HEK293T (cell line): ENCODE measurements around the gene SLC9C2.
"Not testable (repeated sequence)": the region's sequence is repeated elsewhere in the genome, so short reads cannot be mapped to it uniquely, and the experiment has no call there.

Experiments
- CTCF ChIA-PET: fragments of 350-600 bp; formaldehyde crosslinking; extraction: SDS; loops from one replicate; lab custom pipeline; 2021; ENCODE audit warnings: antibody characterized with exemption, inconsistent platforms; lab: Yijun Ruan, JAX
- POLR2A ChIA-PET: fragments of 350-600 bp; formaldehyde crosslinking; extraction: SDS; loops from one replicate; lab custom pipeline; 2020; ENCODE audit warnings: antibody characterized with exemption, inconsistent platforms; lab: Yijun Ruan, JAX
- DNase-seq: peaks from one replicate; pipeline ENCODE4 v3.0.0; 2012; ENCODE audit warnings: mixed read lengths; ENCODE audit errors: extremely low spot score
- ARNT ChIP-seq: fragments of 450-650 bp; IDR thresholded peaks from 2 replicates; pipeline ENCODE4 v1.6.1; 2017; ENCODE audit warnings: mild to moderate bottlenecking
- BHLHE40 ChIP-seq: fragments of 450-650 bp; IDR thresholded peaks from 2 replicates; pipeline ENCODE4 v1.6.1; 2016; ENCODE audit warnings: mild to moderate bottlenecking, moderate library complexity, borderline replicate concordance
- ELF4 ChIP-seq: fragments of 450-650 bp; IDR thresholded peaks from 2 replicates; pipeline ENCODE4 v1.6.1; 2017; ENCODE audit warnings: antibody characterized with exemption
- FOXA1 ChIP-seq: fragments of 450-650 bp; IDR thresholded peaks from 2 replicates; pipeline ENCODE4 v1.6.1; 2016; ENCODE audit warnings: mild to moderate bottlenecking
- FOXK2 ChIP-seq: fragments of 450-650 bp; IDR thresholded peaks from 2 replicates; pipeline ENCODE4 v1.6.1; 2016; ENCODE audit warnings: mild to moderate bottlenecking
- FOXM1 ChIP-seq: fragments of 450-650 bp; IDR thresholded peaks from 2 replicates; pipeline ENCODE4 v1.6.1; 2017; ENCODE audit warnings: mild to moderate bottlenecking, borderline replicate concordance
- HDGF ChIP-seq: fragments of 450-650 bp; IDR thresholded peaks from 2 replicates; pipeline ENCODE4 v1.6.1; 2017; ENCODE audit warnings: antibody characterized with exemption, borderline replicate concordance
- L3MBTL2 ChIP-seq: fragments of 450-650 bp; conservative IDR thresholded peaks from 2 replicates; pipeline ENCODE4 v1.6.1; 2016; ENCODE audit warnings: mild to moderate bottlenecking
- LEF1 ChIP-seq: fragments of 450-650 bp; IDR thresholded peaks from 2 replicates; pipeline ENCODE4 v1.6.1; 2017; ENCODE audit warnings: mild to moderate bottlenecking, borderline replicate concordance
- NFRKB ChIP-seq: fragments of 450-650 bp; IDR thresholded peaks from 2 replicates; pipeline ENCODE4 v1.6.1; 2016; ENCODE audit warnings: mild to moderate bottlenecking, moderate library complexity
- SP1 ChIP-seq: fragments of 450-650 bp; IDR thresholded peaks from 2 replicates; pipeline ENCODE4 v1.6.1; 2017
- TARDBP ChIP-seq: fragments of 450-650 bp; IDR thresholded peaks from 2 replicates; pipeline ENCODE4 v1.6.1; 2016
- ZNF384 ChIP-seq: fragments of 450-650 bp; IDR thresholded peaks from 2 replicates; pipeline ENCODE4 v1.6.1; 2016
- TF ChIP-seq, protein P1 (sequence below): fragments of 450-650 bp; IDR thresholded peaks from 2 replicates; pipeline ENCODE4 v1.6.1; 2016

Gene SLC9C2

DNA sequence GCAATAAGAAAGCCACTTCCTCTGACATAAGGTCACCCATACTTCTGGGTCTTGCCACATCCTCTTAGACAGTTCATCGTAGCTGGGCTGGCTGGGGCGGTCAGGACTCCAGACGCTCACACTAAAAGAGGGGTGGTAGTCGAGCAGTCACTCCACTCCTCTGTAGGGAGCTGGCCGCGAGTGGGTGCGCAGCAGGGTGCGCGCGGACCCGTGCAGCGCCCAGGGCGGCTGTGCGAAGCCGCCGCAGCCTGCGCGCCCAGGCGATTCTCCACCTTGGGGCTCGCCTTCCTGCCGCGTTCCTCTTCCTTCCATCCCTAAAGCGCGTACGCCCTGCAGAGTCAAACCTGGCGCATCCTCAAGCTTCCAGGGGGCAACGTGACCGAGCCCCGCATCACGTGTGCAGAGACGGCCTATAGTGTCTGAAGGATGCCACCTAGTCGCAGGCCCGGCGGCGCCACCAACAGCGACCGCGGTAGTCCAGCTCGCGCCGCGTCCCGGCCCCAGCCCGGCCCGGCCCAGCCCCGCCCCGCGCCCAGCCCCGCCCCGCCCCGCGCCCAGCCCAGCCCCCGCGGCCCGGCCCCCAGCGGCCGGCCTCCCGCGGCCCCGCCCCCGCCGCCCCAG lies 126.1 kb downstream of the SLC9C2 start:
- CTCF ChIA-PET, result interaction anchor here (0.7 to 1.0 kb wide), 3 partner anchors 9 to 622 kb away, joined by 3 to 4 read pairs (median 3); no protein-coding TSS in a partner anchor
- POLR2A ChIA-PET, result interaction anchor here (1.0 to 2.4 kb wide), 7 partner anchors 9 to 347 kb away, joined by 3 to 8 read pairs (median 4); partner anchors contain the start of genes DARS2 and KLHL20
- TF ChIP-seq HDGF (no peak), L3MBTL2 (peak; percentile 64; the same call in 1 of the 2 replicates)
- peak; percentile 95 for DNase-seq

GRCh38 chr1:173476197-173476664 lies 126.6 kb downstream of the SLC9C2 start:
- CTCF ChIA-PET, result interaction anchor here (0.7 to 1.0 kb wide), 2 partner anchors 9 to 623 kb away, joined by 3 read pairs; no protein-coding TSS in a partner anchor
- POLR2A ChIA-PET, result interaction anchor here (1.0 to 2.4 kb wide), 6 partner anchors 9 to 348 kb away, joined by 3 to 8 read pairs (median 4); partner anchors contain the start of genes DARS2 and KLHL20
- no peak for TF ChIP-seq ELF4
- no peak for TF ChIP-seq FOXA1
- TF ChIP-seq FOXM1, result no peak
- TF ChIP-seq TARDBP, result no peak
- TF ChIP-seq L3MBTL2, result no peak
- no peak for TF ChIP-seq HDGF
- no peak for TF ChIP-seq ARNT
- DNase-seq, result no peak

DNA sequence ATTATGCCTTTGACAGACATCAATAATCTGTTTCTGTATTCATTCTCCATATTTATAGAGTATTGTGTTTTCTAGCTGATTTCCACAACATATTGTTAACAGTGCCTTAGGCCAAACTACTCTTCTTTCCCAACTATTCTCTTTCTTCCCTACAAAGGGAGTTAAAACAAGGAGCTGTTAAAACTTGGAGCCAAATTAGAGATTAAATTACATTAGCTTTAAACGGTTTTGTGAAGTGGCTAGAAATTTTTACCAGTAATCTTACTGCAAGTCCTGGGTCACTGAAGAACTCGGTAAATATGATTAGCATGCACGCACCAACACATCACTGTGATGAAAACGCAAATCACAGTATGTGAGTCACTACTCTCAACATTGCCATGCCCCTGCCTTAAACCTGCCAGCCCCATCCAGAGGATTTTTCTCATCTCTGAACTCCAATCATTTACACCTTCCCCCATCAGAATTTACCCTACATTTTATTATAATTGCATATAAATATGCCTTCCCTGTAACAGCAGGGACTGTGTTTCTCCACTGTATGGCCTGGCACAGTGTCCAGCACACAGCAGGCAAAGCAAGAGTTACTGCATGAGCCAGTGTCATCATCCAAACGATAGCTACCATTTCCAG lies 127.2 kb downstream of the SLC9C2 start:
- TF ChIP-seq L3MBTL2 (no peak), FOXM1 (no peak), LEF1 (no peak), BHLHE40 (no peak), SP1 (no peak), FOXA1 (no peak), FOXK2 (no peak), ARNT (no peak), ZNF384 (no peak), TARDBP (no peak), HDGF (no peak)
- TF ChIP-seq, protein P1, sequence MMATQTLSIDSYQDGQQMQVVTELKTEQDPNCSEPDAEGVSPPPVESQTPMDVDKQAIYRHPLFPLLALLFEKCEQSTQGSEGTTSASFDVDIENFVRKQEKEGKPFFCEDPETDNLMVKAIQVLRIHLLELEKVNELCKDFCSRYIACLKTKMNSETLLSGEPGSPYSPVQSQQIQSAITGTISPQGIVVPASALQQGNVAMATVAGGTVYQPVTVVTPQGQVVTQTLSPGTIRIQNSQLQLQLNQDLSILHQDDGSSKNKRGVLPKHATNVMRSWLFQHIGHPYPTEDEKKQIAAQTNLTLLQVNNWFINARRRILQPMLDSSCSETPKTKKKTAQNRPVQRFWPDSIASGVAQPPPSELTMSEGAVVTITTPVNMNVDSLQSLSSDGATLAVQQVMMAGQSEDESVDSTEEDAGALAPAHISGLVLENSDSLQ, result no peak
- ChIA-PET CTCF (interaction anchor here (1.0 kb wide), 1 partner anchor 10 kb away, joined by 3 read pairs; no protein-coding TSS in a partner anchor), POLR2A (interaction anchor here (1.0 to 2.4 kb wide), 4 partner anchors 8 to 348 kb away, joined by 3 to 8 read pairs (median 6); partner anchors contain the start of genes DARS2 and KLHL20)

DNA sequence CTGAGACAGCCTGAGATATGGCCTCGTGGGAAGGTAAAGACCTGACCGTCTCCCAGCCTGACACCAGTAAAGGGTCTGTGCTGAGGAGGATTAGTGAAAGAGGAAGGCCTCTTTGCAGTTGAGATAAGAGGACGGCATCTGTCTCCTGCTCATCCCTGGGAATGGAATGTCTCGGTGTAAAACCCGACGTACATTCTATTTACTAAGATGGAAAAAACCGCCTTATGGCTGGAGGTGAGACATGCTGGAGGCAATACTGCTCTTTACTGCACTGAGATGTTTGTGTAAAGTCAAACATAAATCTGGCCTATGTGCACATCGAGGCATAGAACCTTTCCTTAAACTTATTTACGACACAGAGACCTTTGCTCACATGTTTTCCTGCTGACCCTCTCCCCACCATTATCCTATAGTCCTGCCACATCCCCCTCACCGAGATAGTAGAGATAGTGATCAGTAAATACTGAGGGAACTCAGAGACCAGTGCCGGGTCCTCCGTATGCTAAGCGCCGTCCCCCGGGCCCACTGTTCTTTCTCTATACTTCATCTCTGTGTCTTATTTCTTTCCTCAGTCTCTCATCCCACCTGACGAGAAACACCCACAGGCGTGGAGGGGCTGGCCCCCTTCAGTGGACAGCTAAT lies 128.0 kb downstream of the SLC9C2 start:
- POLR2A ChIA-PET, CTCF ChIA-PET: not testable (repeated sequence)

More for the DNA sequence above, 127.2 kb downstream of the SLC9C2 start:
- DNase-seq, result peak; percentile 23

DNA sequence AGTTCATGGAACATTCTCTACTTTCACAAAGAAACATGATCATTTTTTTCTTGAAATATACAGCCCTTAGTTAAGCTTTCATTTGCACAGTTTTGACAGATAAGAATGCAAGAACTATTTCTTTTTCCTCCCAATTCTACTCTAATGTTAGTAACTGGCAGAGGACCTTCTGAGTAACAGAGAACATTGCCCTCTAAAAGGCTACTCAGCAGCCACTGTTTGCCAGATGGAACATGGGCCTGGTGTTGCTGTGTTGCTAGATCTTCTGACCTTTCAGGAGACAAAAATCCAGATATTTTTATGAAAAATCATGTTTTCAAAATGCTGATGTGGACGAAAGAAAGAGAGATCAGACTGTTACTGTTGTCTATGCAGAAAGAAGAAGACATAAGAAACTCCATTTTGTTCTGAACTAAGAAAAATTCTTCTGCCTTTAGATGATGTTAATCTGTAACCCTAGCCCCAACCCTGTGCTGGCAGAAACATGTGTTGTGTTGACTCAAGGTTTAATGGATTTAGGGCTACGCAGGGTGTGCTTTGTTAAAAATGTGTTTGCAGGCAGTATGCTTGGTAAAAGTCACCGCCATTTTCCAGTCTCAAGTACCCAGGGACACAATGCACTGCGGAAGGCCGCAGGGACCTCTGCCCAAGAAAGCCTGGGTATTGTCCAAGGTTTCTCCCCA lies 128.6 kb downstream of the SLC9C2 start:
- no peak for DNase-seq
- ChIA-PET POLR2A (interaction anchor here (0.9 kb wide), 1 partner anchor 240 kb away, joined by 3 read pairs; the partner anchor contains the start of gene KLHL20), CTCF (interaction anchor here (1.2 kb wide), 1 partner anchor 44 kb away, joined by 4 read pairs; no protein-coding TSS in a partner anchor)
- no peak for TF ChIP-seq ARNT
- no peak for TF ChIP-seq FOXA1
- no peak for TF ChIP-seq FOXK2
- TF ChIP-seq ELF4, result no peak
- TF ChIP-seq NFRKB, result no peak
- no peak for TF ChIP-seq BHLHE40
- TF ChIP-seq L3MBTL2, result no peak
- TF ChIP-seq ZNF384, result no peak
- no peak for TF ChIP-seq SP1
- no peak for TF ChIP-seq FOXM1
- TF ChIP-seq TARDBP, result no peak
- TF ChIP-seq, protein P1, result no peak

More for the DNA sequence above, 128.0 kb downstream of the SLC9C2 start:
- DNase-seq, result not testable (repeated sequence)

GRCh38 chr1:173473599-173474011 lies 129.3 kb downstream of the SLC9C2 start:
- no peak for DNase-seq
- ChIA-PET POLR2A (interaction anchor here (0.9 kb wide), 1 partner anchor 241 kb away, joined by 3 read pairs; the partner anchor contains the start of gene KLHL20), CTCF (interaction anchor here (0.6 to 1.2 kb wide), 2 partner anchors 44 to 1492 kb away, joined by 3 to 4 read pairs; no protein-coding TSS in a partner anchor)
- no peak for TF ChIP-seq BHLHE40
